Fibroblast of skin of left quadriceps (primary cell): ENCODE results near the gene IQGAP2.
"Not testable (repeated sequence)": the region's sequence is repeated elsewhere in the genome, so short reads cannot be mapped to it uniquely, and the experiment has no call there.

ENCODE experiments used
- DNase-seq, 2 experiments: peaks; one replicate each; pipeline ENCODE4 v3.0.0-alpha.2; 2013; ENCODE audit warnings: low read depth in 2 of 2

Gene IQGAP2

DNA sequence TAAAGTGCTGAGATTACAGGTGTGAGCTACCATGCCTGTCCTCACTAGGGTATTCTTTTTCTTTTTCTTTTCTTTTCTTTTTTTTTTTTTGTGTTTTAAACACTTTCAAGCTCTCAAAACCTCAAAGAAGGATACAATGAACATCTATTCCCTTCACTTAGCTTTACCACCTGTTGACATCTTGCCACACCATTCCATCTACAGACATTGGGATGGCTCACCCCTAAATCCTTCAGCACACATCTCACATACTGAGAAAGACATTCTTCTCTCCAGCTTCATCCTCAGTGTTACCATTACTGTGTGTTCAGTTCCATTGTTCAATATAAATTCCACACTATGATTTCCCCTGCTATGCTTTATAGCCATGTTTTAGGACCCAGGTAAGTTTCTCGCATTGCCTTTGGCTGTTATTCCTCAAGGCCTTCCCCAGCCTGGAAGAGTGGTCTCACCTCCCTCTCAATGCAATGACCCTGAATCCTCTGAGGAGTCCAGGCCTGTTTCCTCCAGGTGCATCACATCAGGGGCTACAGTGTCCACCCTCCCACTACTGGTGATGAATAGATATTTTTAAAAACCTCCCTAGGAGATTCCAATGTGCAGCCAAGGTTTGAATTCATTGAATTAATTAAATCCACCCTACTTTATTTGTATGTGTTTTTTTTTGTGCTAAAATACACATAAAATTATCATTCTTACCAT is 16.7 kb downstream of the IQGAP2 start:
- no peak for DNase-seq

DNA sequence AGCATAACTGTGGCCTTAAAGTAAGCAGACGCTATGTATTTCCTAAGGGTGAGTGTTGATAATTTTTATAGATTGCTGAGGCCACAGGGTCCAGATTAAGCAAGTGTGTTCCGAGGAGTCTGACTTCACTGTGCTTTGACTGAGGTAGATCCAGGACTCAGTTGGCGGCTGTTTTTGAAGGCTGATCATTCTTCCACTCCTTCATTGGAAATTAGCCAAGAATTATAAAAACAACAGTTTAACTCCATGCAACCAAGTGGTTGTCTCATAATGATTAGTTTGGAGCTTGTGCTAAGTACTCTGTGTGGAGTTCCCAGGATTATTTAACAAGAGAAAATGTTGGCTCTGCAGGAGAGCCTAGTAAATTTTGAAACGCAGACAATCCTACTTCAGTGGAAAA is 19.1 kb downstream of the IQGAP2 start:
- no peak for DNase-seq

DNA sequence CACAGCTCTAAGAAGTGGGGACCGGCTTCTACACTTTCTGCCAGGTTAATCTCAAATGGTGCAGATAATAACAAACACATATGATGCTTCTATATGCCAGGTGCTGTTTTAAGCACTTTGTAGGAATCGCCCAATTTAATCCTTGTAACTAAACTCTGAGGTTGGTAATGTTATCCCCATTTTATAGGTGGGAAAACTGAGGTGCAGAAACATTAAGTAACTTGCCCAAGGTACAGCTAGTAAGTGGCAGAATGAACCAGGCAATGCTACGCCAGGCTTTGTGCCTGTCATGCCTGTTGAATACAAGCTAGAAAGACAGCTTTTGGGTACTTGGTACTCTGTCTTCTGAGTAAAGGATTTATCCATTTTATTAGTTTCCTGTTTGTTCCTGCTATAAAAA is 19.7 kb downstream of the IQGAP2 start:
- no peak for DNase-seq

DNA sequence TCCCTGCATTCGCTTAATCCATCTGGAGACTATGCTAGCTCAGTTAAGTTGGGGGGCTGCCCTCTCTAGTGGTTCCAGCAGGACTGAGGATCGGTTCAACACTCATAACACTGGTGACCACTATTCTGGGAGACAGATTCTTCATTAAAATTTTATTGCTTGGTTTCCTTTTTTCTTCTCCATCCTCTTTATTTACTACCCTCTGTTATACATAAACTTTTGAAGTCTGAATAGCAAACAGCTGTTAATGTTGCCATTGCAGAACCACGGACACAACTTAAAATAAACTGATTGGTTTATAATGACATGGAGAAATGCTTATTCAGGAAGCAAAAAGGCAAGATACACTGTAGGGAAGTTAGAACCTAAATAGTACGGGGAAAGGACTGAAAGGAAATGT is 22.1 kb downstream of the IQGAP2 start:
- no peak for DNase-seq

DNA sequence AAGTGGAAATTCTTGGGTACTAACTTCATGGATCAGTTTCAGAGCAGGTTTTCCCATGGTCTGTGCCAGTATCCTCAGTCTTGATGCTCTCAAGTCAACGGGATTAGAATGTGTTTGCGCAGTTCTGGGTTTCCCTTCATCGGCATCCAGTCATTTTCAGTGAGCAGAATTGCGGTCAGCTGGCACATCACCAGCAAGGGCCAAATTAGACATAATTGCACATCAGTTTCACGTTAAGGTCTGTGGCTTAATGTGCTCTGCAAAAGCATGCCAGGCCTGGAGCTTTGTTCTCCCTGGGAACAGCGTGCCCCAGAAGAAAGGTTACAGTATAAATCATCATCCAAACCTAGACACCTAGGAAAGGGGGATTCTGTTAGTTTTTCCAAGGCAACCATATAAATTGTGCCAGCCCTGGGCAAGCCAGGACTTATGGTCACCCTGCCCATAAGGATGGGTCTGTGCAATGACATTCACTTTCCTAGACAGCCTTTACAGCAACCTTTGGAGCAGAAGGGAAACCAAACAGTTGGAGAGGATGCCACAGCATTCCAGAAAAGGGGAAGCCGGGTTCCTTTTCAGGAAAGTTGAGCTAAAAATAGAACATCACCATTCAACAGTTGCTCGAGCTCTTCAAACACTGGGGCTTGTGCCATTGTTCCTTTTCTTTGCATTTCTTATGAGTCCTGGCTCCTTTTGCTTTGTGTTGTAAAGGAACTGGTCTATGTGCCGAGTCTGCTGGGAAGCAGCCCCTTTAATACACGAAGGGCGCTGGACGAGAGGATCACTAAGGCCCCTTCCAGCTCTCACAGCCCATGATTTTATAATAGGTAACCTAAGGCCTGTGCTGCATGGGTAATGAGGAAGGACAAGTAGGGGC is 23.1 kb downstream of the IQGAP2 start:
- no peak for DNase-seq

DNA sequence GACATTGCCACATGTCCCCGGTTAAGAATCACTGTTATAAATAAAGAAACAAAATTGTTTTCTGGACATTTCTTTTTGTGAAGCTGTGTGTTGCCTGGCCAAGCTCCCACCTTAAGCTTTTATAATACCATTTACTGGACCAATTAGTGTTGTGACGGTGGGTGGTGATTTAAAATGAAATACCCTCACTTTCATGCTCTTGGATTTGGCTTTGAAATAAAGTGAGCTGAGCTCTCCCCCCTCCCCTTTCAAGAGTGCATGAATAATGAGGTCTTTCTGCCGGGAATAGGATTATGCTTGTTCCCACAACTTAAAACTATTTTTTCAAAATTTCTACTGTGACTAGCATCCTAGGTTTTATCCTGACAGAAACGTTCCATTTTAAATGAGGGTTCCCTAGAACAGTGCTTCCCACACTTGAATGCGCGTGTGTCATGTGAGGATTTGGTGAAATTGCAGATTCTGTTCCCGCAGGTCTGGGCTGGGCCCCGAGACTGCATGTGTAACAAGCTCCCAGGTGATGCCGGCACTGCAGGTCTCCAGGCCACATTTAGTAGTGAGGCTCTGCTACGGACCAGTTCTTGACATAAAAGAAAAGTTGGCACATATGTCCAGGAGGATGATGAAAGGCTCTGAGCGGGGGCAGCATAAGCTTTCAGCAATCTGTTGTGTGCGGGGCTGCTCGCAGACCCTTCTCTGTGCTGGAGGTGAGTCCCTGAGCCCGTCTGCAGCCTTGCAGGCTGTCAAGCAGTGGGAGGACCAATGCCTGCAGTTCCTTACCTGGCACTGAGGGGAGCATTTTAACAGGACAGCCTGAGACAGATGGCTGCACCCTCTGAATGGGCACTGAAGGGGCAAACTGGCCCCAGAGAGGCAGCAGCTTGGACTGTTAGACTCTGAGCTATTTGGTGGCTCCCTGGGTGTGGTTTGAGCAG is 24.4 kb downstream of the IQGAP2 start:
- no peak for DNase-seq

DNA sequence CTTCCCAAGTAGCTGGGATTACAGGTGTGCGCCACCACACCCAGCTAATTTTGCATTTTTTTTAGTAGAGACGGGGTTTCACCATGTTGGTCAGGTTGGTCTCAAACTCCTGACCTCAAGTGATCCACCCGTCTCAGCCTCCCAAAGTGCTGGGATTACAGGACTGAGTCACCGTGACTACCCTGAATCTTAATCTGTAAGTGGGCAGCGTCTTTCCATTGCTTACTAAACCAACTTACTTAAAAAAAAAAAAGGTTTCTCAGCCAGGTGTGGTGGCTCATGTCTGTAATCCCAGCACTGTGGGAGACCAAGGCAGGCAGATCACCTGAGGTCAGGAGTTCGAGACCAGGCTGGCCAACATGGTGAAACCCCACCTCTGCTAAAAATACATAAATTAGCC is 25.5 kb downstream of the IQGAP2 start:
- DNase-seq = not testable (repeated sequence)

DNA sequence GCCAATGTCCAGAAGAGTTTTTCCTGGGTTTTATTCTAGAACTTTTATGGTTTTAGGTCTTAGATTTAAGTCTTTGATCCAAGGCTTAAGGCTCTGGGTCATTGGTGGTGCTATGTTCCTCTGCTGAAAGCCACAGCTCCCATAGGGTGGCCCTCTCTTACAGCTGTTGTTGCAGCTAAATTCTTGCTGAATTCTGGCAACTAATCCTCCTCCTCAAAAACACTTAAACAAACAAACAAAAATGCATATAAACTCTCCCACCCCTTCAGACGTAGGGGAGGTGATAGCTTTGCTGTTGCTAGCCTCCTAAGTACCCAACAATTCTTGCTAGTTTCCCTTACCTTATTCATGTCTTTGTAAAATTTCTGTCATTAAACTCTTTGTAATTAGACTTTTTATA is 30.2 kb downstream of the IQGAP2 start:
- DNase-seq = no peak

DNA sequence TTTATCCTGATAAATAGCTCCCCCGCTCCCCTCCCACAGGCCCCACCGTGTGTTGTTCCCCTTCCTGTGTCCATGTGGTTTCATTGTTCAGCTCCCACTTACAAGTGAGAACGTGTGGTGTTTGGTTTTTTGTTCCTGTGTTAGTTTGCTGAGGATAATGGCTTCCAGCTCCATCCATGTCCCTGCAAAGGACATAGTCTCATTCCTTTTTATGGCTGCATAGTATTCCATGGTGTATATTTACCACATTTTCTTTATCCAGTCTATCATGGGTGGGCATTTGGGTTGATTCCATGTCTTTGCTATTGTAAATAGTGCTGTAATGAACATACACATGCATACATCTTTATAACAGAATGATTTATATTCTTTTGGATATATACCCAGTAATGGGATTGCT is 34.4 kb downstream of the IQGAP2 start:
- not testable (repeated sequence) for DNase-seq

DNA sequence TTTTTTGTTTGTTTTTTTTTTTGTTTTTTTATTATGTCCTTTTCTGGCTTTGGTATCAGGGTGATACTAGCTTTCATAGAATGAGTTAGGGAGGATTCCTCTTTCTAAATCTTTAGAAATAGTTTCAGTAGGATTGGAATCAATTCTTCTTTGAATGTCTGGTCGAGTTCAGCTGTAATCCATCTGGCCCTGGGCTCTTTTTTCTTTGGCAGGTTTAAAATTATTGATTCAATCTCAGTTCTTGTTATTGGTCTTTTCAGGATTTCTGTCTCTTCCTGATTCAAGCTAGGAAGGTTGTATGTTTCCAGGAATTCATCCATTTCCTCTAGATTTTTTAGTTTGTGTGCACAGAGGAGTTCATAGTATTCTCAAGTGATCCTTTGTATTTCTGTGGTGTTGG is 34.9 kb downstream of the IQGAP2 start:
- no peak for DNase-seq

DNA sequence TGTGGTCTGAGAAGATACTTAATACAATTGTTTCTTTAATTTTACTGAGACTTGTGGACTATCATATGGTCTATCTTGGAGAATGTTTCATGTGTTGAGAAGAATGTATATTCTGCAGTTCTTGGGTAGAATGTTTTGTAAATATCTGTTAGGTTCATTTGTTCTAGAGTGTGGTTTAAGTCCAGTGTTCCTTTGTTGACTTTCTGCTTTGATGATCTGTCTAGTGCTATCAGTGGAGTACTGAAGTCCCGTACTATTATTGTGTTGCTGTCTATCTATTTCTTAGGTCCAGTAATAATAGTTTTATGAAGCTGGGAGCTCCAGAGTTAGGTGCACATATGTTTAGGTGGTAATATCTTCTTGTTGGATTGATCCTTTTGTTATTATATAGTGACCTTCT is 36.1 kb downstream of the IQGAP2 start:
- DNase-seq = no peak

DNA sequence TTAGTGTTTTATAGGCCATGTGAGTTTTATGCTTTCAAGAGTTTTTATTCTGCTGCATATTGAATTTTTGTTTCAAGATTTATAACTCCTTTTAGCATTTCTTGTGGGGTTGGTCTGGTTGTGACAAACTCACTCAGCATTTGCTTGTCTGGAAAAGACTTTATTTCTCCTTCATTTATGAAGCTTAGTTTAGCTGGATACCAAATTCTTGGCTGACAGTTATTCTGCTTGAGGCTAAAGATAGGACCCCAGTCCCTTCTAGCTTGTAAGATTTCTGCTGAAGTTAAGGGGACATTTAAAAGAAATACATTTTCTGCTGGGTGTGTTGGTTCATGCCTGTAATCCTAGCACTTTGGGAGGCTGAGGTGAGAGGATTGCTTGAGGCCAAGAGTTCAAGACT is 36.8 kb downstream of the IQGAP2 start:
- no peak for DNase-seq

DNA sequence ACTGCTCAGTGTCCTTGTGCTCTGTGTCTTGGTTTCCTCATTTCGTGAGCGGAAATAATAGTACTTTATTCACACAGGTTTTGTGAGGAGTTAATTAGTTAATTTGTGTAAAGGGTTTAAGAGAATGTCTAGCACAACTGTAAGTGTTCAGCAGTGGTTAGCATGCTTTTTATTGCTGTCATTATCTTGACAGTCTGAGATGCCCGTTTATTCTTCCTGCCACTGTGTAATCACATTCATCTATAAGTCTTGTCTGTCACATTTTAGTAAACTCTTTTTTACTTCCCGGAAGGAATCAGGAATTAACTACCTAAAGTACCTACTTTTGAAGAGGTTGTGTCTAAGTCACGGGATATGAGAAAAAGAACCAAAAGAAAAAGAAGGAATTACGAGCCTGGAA is 38.0 kb downstream of the IQGAP2 start:
- DNase-seq = no peak

DNA sequence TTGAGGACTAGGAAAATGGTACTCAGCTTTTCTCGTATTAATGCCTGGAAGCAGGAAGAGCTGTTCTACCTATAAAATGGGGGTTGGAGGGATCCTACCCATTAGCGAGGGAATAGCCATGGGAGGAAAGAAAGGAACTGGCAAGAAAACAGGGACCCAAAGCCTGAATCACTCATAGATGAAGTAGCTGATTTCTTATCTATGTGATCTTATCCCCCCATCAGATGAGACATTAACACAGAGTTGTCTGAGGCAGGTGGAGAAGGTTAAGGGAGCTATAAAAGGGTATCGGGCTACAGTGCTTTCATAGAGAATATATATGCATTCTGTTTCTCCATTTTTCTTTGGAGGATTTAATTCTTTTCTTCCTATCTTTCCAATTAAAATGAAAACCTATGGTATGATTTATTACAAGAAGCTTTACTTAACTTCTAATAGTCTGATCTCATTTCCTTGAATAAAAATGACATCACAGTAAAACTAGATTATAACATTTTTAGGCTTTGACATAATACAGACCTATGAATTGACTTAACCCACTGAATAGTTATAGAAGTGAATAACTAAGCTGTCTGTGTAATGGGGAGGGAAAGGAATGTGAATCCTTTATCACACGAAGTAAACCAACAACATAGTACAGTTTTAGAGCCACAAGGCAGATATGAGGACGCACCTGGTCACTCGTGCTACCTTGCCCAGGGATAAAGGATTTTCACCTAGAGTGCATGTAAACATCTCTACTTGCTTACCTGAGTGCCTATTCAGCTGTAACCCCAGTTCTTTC is 39.0 kb downstream of the IQGAP2 start:
- DNase-seq = no peak

DNA sequence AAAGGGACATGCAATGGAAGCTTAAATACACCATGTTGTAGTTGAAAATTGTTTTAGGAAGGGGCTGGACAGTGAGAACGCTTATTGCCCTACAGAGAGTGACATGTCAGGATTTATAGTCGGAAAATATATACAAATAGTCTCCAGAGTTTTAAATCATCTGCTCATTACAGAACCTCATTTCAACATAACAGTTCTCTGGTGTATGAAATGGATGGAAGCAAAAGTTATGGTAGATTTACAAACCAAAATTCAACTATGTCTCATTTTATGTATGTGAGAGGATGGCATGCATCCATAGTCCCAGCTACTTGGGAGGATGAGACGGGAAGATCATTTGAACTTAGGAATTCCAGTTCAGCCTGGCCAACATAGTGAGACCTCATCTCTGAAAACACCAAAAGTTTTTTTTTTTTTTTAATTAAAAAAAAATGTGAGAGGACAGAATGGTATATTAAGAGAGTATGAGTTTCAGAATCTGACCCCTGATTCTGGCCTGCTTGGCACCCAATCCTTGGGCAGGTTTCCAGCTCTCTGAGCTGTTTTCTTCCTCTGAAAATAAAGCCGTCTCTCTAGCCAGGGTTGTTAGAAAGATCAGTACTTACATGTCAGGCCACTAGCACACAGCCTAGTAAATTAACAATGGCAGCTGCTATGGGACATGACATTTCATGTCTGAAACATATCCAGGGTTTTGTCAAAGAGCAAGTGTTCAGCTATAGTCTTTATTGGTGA is 40.1 kb downstream of the IQGAP2 start:
- DNase-seq = no peak

DNA sequence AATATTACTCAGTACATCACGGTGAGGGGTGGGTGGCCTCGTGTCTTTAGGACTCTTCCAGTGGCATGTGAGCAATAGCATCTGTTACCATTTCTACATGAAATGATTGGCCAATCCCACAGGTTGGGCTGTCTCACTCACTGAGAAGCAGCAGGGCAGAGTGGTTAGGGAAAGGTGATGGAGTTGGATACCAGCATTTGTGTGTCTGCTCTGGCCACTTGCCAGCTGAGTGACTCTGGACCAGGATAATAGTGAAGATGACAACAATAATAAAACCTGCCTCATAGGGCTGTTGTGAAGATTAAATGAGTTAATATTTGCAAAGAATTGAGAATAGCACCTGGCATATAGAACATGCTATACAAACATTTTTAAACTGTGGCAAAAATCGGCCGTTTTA is 42.0 kb downstream of the IQGAP2 start:
- no peak for DNase-seq

DNA sequence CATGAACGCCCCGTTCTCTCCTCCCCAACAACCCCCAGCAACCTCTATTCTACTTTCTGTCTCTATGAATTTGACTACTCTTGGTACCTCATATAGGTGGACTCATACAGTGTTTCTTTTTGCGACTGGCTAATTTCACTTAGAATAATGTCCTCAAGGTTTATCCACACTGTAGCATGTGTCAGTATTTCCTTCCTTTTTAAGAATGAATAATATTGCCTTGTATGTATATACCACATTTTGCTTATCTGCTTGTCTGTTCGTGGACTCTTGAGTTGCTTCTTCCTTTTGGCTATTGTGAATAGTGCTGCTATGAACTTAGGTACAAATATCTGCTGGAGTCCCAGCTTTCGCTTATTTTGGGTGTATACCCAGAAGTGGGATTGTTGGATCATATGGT is 42.7 kb downstream of the IQGAP2 start:
- DNase-seq = no peak

DNA sequence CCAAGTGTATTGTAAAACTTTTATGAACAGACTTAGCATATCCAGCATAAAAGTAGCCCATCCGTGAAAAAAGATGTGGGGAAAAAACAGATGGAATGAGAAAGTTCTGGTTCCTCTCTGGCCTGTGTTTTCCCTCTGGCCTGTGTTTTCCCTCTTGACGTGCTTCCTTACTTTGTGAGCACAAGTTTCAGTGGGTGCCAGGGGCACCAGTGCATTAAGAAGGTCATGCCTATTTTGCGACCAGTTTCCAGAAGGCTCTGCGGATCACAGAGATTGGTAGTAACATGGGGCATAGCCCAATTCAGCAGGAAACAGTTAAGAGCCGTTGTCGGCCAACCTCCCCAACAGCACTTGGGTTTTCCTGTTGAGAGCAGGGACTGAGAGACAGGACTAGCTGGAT is 43.7 kb downstream of the IQGAP2 start:
- no peak for DNase-seq

DNA sequence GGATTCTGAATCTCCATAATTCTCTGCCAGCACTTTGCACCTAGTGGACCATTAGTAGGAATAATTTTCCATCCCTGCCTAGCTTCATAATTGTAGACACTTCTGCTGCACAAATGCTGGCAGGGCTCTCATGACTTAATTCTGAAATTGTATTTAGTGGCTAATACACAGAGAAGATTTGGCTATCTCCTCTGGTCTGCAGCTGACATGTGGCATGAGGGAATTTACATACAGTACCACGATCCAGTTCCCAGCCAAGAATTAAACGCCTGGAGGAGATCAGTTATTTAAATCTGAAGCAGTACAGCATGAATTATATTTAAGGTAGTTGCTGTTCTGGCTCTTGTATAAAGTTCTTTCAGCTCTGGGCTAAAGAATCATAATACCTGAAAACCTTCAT is 46.5 kb downstream of the IQGAP2 start:
- no peak for DNase-seq

DNA sequence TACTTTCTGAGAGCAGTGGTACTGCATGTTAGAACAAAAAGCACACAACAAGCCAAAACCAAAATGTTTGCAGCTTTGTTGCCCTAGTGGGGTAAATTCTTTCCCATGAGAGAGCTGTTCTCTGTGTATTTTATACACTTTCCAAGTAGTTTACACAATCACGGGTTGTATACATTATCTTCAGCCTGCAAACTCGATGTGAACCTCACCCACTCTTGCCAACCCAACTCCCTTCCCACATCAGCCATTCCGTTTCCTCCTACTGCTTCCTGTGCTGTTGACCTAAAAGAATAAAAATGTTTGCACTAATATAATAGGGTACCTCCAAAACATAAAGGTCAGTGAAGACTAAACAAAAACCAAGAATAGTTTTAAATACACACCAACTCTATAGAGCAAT is 47.0 kb downstream of the IQGAP2 start:
- no peak for DNase-seq
